A673 (cell line): Measurements from ENCODE around the gene KCNJ15. TPM values are rescaled to one million over a fixed set of nuclear protein-coding genes. Genes with fewer than 3 reads are reported as not detected.

Source experiments
- BruUV-seq: library from RNA; stranded (reverse); fragments of 400-500 nt; replicated peaks from 2 replicates; lab custom pipeline; 2021; lab: Mats Ljungman, UMichigan
- CTCF ChIA-PET: fragments of 300-600 bp; sonication (Branson Sonifier 250); formaldehyde crosslinking; loops from one replicate; lab custom pipeline; 2022; ENCODE audit warnings: antibody characterized with exemption; lab: Charles Lee
- POLR2A ChIA-PET: fragments of 300-600 bp; sonication (Branson Sonifier 250); formaldehyde crosslinking; loops from one replicate; lab custom pipeline; 2022; ENCODE audit warnings: antibody characterized with exemption; ENCODE audit not compliant: low non-redundant PET; lab: Charles Lee
- DNase-seq: peaks from one replicate; pipeline ENCODE4 v3.0.0-alpha.2; 2015; ENCODE audit warnings: low spot score
- H3K27ac ChIP-seq: fragments of 200-600 bp; sonication (generic); 2 replicates; pipeline ENCODE4 v1.5.1; 2016; ENCODE audit warnings: mixed run types, low read depth, mild to moderate bottlenecking, mixed read lengths, antibody characterized with exemption, low read length; ENCODE audit not compliant: poor library complexity, severe bottlenecking
- H3K27me3 ChIP-seq: fragments of 200-600 bp; sonication (generic); replicated peaks from 2 replicates; pipeline ENCODE4 v1.6.1; 2017; ENCODE audit warnings: mixed run types, low read depth, mild to moderate bottlenecking, mixed read lengths, antibody characterized with exemption, low read length; ENCODE audit not compliant: insufficient read depth, poor library complexity
- H3K36me3 ChIP-seq: fragments of 200-600 bp; sonication (generic); 2 replicates; pipeline ENCODE4 v1.6.1; 2016; ENCODE audit warnings: mixed run types, mild to moderate bottlenecking, mixed read lengths, antibody characterized with exemption, low read length; ENCODE audit not compliant: insufficient read depth, poor library complexity, severe bottlenecking
- H3K4me1 ChIP-seq: fragments of 200-600 bp; sonication (generic); 2 replicates; pipeline ENCODE4 v1.6.1; 2017; ENCODE audit warnings: mixed run types, mild to moderate bottlenecking, mixed read lengths, antibody characterized with exemption, low read length; ENCODE audit not compliant: insufficient read depth, poor library complexity, severe bottlenecking
- H3K4me3 ChIP-seq: fragments of 200-600 bp; sonication (generic); 2 replicates; pipeline ENCODE4 v1.5.1; 2016; ENCODE audit warnings: low read depth, mixed run types, mild to moderate bottlenecking, mixed read lengths, low read length; ENCODE audit not compliant: poor library complexity, severe bottlenecking
- H3K9me3 ChIP-seq: fragments of 200-600 bp; sonication (generic); 2 replicates; pipeline ENCODE4 v1.6.1; 2016; ENCODE audit warnings: mixed run types, low read depth, mild to moderate bottlenecking, mixed read lengths, antibody characterized with exemption, low read length; ENCODE audit not compliant: poor library complexity, severe bottlenecking
- EZH2 ChIP-seq: fragments of 200-600 bp; sonication (generic); IDR thresholded peaks from 2 replicates; pipeline ENCODE4 v1.6.1; 2017; ENCODE audit warnings: borderline replicate concordance, low read depth, mild to moderate bottlenecking, mixed read lengths, antibody characterized with exemption, low read length; ENCODE audit not compliant: poor library complexity, severe bottlenecking
- intact Hi-C: fragments of 100-400 bp; cut with micrococcal nuclease; formaldehyde crosslinking; loops from one replicate; pipeline ENCODE4 v1.10.0; 2022; ENCODE audit not compliant: unreplicated experiment
- total RNA-seq: library from RNA; stranded (reverse); gene quantifications from 2 replicates; pipeline ENCODE4 v1.2.3, GENCODE V29; 2021
- TF ChIP-seq, protein P1 (sequence below): fragments of 300-800, 200-600 bp; sonication (generic); conservative IDR thresholded peaks from 2 replicates; pipeline ENCODE4 v1.5.1; 2017; ENCODE audit warnings: low read depth, mild to moderate bottlenecking, antibody characterized with exemption, low read length, moderate library complexity, mixed read lengths

The KCNJ15 gene
- total RNA-seq, 1 experiment from 2014 or later, result not detected

DNA sequence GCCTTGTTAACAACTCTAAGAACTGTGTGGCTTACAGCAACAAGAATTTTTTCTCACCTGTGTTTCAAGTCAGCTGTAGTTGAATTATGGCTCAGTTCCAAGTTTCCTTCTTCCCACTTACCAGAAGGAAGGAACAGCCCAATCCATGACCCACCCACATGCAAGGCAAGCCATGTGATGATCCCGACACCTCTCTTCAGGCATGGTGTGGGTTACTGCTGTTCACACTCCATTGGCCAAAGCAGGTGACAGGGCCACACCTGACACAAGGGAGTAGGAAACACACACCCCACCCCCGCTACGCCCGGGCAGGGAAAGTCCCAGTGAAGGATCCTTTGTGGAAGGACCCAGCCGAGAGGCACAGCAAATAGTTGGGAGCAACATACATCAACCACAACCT is 36.3 kb downstream of the KCNJ15 start:
- Histone ChIP-seq H3K4me1 (no peaks in the 10 kb centered on the region), H3K36me3 (no peaks in the 10 kb centered on the region), H3K27me3 (peaks cover 89% of the 10 kb centered on the region), H3K27ac (no peak overlapping the region), H3K4me3 (no peak overlapping the region), H3K9me3 (no peaks in the 10 kb centered on the region)
- ChIA-PET POLR2A (no interaction called here), CTCF (no interaction called here)
- TF ChIP-seq, protein P1, sequence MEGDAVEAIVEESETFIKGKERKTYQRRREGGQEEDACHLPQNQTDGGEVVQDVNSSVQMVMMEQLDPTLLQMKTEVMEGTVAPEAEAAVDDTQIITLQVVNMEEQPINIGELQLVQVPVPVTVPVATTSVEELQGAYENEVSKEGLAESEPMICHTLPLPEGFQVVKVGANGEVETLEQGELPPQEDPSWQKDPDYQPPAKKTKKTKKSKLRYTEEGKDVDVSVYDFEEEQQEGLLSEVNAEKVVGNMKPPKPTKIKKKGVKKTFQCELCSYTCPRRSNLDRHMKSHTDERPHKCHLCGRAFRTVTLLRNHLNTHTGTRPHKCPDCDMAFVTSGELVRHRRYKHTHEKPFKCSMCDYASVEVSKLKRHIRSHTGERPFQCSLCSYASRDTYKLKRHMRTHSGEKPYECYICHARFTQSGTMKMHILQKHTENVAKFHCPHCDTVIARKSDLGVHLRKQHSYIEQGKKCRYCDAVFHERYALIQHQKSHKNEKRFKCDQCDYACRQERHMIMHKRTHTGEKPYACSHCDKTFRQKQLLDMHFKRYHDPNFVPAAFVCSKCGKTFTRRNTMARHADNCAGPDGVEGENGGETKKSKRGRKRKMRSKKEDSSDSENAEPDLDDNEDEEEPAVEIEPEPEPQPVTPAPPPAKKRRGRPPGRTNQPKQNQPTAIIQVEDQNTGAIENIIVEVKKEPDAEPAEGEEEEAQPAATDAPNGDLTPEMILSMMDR, result no peak
- intact Hi-C loops, result no loop called here
- no peak for DNase-seq
- no TSS peak for BruUV-seq

DNA sequence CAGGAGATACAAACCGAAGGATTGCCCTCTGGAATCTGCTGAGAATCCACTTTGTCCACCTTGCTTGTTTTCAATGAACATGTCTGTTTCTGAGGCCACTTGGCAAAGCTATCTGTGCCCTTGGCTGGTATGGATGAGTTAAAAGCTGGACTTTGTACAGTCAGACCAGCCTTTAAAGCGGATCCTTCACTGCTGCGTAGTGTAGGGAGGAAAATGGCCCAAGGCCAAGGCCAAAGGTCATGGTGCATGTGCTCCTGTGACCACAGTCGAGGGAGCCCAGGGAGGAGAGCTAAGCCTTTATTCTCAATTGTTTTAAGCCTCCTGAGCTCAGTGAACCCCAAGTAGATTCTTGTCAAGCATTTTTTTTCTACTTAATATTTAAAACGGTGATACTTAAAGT is 37.0 kb downstream of the KCNJ15 start:
- DNase-seq, result no peak
- no peak overlapping the region for H3K27ac ChIP-seq
- intact Hi-C loops, result no loop called here
- POLR2A ChIA-PET, result interaction anchor here (0.6 kb wide), 1 partner anchor 120 kb away, joined by 3 read pairs; no protein-coding TSS in a partner anchor
- CTCF ChIA-PET, result no interaction called here
- BruUV-seq, result no TSS peak
- peaks cover 90% of the 10 kb centered on the region for H3K27me3 ChIP-seq
- H3K4me1 ChIP-seq, result no peaks in the 10 kb centered on the region
- H3K9me3 ChIP-seq, result no peaks in the 10 kb centered on the region
- no peaks in the 10 kb centered on the region for H3K36me3 ChIP-seq
- TF ChIP-seq EZH2, result no peak
- TF ChIP-seq, protein P1, result no peak
- no peak overlapping the region for H3K4me3 ChIP-seq

DNA sequence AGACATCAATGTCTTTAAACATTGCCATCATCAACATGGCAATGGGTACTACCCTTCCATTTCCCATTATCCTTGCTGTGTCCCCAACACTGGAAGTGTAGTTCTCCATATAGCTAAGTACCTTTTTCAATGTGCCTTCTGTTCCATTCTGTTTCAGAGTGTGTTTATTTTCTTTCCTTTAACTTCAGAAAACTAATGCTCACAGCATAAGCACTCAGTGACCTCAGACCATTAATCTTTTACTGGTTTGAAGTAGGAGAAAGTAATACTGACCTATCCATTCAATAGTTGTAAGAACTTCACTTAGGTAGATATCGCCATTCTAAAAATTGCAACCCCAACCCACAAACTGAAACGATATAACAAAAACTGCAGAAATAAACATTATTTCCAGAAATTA is 37.8 kb downstream of the KCNJ15 start:
- intact Hi-C loops, result no loop called here
- no peaks in the 10 kb centered on the region for H3K9me3 ChIP-seq
- CTCF ChIA-PET, result no interaction called here
- no peaks in the 10 kb centered on the region for H3K36me3 ChIP-seq
- no peaks in the 10 kb centered on the region for H3K4me1 ChIP-seq
- no peak overlapping the region for H3K4me3 ChIP-seq
- TF ChIP-seq, protein P1, result no peak
- TF ChIP-seq EZH2, result no peak
- H3K27me3 ChIP-seq, result peaks cover 89% of the 10 kb centered on the region
- POLR2A ChIA-PET, result interaction anchor here (0.6 kb wide), 1 partner anchor 121 kb away, joined by 3 read pairs; no protein-coding TSS in a partner anchor
- DNase-seq, result no peak
- no TSS peak for BruUV-seq
- no peak overlapping the region for H3K27ac ChIP-seq
